HG03378 (cell line): ENCODE results near the gene GFM1.

Experiments
- ATAC-seq: cut with Tn5 transposase; IDR thresholded peaks from one replicate; pipeline ENCODE4 v1.9.1; 2021; ENCODE audit warnings: mild to moderate bottlenecking, moderate library complexity; ENCODE audit not compliant: unreplicated experiment

Gene GFM1

DNA sequence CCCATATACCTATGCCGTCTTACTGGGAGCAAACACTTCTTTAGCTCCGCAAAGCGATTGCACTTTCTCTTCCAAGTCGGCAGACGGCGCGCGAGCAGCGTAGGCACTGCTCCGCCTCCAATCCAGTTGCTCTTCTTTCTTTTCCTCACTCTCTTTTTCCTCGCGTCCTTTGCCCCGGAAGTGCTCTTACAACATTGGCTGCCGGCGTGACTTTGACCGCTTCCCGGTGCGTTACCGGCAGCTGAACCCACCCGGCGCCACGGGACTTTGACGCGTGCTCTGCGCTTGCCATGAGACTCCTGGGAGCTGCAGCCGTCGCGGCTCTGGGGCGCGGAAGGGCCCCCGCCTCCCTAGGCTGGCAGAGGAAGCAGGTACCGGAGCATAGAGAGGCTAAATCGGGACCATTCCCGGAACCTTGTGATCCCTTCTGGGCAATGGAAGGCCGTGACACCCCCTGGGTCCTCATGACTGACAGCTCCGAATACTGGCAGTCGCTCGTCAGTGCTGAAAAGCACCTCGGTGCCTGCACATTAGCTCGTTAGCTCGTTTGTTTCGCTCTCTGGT, at the start of gene GFM1:
Gene GFM1 (plus strand): TSS at position 183 of the 564 bp plus-strand sequence. CDS start 108 bp downstream, at position 291.
- peak; percentile 100 for ATAC-seq

DNA sequence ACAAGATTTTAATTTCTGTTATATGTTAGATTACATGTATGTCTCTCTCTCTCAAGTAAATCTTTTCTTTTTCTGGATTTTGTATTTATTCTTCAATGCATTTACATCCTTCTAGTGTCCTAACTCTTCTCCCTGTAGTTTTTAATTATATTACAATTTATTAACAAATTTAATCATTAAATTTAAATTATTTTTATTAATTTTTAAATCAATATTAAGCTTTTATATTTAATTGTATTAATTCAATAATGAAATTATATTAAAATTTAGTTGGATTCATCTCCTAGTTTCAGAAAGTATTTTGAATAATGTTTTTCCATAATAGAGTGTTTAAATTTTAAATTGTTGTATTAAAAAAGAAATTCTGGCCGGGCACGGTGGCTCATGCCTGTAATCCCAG, 43.5 kb upstream of the GFM1 start:
- ATAC-seq: no peak

DNA sequence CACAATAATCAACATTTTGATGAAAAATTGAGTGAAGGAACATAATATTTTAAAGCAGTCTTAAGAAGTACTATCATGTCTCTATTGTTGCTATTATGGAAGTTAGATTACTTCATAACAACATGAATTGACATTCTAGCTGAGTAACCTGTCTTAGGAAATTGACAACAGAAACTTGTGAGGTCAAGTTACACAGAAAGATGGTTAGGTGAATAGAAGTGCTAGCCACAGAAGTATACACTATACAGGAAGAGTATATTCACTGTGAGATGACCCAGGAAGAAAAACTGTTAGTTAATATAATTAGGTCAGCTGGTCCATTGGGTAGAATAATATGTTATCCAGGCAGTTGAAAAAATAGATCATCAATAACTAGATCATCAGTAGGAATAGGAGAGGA, 42.1 kb upstream of the GFM1 start:
- no peak for ATAC-seq

DNA sequence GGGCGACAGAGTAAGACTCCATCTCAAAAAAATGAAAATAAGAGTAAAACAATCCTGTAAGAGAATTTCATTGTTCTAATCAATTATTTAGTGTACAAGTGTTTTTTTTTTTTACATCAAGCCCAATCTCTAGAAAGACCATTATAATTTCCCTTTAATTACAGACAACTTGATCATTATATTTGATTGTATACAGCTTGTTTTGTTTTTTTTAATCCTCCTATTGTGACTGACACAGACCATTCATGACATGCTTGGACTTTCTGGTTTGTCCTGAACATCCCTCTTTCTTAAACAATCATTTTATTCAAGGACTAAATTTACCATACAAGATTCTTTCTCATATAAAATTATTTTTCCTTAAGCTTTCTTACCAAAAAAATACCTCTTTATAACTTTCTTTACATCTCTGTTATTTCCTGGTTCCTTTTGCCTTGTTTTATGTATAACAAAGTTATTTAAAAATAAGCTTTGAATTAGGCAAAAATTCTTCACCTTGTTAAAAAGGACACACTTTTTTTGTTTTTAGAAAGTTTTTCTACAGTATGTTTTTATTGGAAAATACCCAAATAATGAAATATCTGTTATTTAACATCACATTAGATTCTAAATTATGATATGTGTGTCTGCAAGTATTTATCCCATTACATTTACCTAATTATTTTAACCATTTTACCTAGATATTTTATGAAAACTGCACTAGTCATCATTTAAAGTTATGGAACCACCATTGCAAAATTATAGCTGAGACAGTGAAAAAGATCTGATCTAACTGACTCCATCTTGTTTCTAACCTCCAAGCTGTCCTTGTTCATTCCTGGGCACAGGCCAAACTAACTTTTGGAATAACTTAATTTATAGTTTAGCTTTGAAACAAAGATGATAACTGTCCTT, 26.1 kb upstream of the GFM1 start:
- no peak for ATAC-seq

DNA sequence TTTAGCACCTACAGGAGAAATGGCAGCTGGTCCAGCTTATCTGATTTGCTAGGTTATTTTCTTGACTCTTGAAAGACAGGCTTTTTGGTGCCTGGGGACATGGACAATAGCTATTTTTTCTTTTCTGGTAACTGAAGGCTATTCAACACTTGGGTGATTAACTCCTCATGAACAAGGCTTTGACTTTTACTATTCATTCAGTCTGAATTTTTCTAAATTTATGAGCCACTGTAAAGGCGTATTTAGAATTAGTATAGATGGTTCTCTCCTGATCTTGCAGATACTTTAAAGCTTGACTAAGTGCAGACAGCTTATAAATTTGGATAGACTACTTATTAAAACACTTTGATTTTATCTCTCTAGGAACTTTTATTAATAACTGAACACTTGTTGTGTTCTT, 18.4 kb upstream of the GFM1 start:
- ATAC-seq: no peak

DNA sequence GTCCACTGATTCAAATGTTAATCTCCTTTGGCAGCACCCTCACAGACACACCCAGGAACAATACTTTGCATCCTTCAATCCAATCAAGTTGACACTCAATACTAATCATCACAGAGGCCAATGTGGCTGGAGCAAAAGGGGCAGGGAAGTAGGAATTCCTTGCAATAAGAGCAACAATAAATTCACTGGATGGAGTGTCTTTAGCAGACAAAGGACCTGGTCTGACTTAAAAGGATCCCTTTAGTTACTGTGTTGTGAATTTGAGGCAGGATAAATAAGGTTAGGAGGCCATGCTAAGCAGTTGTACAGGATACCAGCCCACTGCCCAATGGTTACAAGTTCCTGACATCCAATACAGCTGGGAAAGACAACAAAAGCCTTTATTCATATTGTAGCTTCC, 12.3 kb upstream of the GFM1 start:
- ATAC-seq: no peak

DNA sequence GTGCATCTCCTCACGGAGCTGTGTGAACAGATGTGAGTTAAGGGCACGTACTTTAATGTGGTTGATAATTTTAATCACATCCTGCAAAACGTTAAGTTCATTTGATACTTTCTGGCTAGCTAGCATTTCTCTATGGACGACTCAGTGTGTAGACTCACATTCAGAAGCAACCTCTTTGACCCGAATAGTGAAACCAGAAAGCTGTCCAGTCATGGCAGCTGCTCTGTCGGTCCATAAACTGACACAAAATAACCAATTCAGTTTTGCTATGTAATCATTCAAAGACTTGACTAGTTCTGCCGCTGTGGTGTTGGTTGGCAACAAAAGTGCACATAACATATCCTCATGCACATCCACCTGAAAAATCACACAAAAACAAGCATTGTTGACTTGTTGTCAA, 3.7 kb upstream of the GFM1 start:
- no peak for ATAC-seq

DNA sequence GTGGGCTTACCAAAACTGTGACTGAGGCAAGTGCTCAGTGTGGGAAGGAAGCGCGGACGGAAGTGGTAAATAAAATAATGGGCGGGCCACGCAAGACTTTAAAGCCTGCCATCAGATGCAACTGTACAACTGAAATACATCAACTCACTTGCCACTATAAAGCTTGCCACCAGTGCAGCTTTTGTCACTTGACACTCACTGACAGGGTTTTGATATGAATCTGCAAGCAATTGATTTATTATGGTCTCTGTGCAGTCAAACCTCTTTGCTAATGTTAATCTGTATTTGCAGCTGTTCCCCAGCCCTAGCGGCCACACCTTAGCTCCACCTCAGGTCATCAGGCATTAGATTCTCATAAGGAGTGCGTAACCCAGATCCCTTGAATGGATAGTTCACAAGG, 2.3 kb upstream of the GFM1 start:
- ATAC-seq: no peak

DNA sequence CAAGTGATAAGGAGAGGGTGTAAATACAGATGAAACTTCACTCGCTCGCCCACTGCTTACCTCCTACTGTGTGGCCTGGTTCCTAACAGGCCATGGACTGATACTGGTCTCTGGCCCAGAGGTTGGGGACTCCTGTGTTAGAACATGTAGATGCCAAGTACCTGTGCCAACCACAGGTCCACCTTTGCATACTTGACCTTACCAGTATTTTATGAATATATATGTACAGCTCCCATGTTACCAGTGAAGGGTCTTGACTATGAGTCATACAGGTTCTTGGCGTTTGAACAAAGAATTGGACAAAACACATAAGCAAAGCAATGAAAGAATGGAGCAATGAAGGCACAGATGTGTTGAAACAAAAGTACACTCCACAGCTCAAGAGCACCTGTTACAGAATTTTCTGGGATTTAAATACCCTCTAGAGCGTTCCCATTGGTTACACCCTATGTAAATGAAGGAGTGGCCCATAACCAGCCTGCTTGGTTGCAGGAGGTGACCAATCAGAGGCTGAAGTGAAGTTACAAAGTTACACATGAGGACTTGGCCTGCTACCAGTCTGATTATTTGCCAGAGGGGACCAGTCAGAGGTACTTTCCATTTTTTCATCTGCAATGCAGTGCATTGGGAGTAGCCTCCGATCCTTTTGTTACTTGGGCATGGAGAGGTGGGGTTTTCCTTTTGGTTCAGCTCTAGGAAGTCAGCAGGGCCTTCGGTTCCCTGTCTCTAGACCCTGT, 1.7 kb upstream of the GFM1 start:
- ATAC-seq: no peak

DNA sequence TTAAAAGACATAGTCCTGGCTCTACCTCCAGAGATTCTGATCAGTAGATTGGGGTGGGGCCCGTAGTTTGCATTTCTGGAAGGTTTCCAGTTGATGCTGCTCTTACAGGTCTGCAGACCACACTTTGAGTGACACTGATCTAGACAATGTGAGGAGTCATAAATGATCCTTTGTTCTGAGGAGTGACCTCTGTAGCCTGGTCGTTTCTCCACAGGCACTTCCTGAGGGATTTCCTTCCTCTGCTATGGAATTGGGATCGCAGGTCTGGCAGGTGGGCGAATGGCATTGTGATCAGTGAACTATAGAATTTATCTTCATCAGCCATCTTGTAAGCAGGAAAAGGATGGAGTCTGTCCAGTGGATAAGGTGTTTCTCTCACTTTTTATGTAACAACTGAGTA, 5.5 kb downstream of the GFM1 start:
- ATAC-seq: no peak

DNA sequence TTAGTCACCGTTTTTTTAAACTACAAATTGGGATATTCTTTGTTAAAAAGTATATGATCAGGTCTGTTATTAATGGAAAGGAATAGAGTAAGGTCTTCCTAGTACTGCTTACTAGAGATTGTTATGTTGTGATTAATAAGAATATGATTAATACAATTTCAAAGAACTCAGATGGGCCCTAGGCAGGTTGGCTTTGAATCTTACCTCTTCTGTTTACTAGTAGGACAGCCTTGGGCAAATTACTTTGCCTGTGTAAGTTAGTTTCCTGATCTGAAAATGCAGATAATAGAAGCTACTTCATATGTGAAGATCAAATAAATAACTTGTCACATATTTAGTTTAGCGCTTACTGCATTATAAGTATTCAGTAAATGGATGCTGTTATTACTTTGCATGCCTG, 6.9 kb downstream of the GFM1 start:
- no peak for ATAC-seq

DNA sequence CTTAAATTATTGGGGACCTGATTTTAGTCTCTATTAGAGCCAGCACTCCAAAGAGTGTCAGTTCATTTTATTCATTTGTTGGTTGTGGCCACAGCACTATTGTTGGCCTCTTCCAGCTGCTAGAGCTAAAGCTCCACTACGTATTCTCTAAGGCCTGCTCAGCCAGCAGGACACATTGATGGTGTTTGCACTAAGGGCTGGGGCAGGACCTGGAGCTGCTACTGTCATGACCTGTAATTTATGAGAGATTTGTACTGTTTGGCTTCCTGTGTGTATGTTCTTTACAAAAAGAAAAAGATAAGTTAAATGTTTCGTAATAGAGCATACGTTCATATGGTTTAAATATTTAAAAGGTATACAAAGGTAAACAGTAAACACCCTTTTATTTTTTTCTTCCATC, 8.1 kb downstream of the GFM1 start:
- ATAC-seq: no peak

DNA sequence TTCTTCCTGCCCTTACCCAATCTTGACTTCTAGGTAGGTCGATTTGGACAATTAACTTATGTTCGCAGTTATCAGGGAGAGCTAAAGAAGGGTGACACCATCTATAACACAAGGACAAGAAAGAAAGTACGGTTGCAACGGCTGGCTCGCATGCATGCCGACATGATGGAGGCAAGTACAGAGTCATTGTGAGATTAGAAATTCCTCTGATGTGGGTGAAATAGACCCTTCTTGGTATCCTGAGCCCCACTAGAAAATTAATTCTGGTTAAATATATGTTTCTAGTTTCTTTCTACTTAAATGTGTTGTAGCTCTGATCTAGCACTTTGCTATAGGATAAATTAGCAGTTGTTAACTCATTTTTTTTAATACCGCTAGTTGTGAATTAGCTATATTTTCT, 14.6 kb downstream of the GFM1 start:
- no peak for ATAC-seq

DNA sequence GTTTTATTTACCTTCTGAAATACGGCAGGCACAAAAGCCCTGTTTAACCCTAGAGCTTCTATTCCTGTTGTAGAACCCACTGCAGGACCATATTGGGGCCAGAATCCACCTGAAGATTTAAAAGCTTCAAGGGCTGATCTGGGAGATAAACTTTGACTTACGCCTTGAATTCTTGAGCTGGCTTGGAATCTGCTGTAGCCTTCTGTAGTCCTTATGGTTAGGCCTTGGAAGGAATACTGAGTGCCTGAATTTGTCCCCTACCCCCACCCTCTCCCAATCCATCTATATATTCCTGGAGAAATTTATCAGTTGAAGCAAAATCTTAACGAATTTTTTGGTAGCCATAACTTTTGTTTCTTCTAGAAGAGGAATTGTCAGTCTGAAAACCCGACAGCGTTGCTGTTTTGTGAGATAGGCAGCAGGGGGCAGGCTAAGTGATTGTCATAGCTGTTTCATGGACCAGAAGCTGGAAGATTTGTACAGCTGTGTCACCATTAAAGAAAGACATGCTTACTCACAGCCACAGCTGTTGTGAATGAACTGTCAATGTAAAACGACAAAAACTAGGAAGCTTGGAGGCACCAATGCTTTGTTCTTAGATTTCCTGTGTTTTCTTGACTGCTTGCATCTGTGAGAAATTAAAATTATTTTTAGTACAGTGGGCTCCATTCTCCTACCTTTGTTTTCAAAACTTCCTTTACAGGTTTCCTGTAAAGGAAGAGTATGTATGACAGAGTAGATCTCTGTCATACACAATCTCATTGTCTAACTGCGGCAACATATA, 15.3 kb downstream of the GFM1 start:
- ATAC-seq: peak; percentile 86

DNA sequence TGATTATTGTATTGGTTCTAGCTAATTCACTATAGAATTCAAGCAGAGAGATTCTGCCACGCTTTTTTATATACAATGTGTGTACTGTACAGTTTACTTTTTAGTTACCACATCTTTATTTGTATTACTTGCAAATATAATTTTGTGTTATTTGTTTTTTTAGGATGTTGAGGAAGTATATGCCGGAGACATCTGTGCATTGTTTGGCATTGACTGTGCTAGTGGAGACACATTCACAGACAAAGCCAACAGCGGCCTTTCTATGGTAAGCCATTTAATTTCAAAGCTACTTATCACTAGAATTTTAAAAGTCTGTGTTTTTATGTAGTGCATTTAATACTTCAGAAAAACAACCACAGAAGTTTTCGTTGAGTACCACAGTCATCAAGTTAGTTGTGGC, 16.4 kb downstream of the GFM1 start:
- no peak for ATAC-seq

DNA sequence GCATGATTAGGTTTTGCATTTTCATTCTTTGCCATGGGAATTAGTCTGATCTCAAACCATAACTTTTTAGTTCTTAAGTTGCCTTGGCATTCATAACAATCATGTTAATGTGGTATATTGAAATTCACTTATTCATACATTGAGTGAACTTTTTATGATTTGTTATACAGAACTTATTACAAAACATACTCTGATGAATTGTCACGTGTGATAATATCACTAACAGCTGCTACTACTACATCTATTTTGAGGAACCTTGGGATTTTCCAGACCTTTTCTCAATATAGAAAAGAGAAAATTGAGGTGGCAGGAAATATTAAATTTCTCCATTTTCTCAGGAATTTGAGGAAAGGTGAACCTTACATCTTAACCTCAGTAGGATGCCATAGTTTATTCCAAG, 18.9 kb downstream of the GFM1 start:
- ATAC-seq: no peak

DNA sequence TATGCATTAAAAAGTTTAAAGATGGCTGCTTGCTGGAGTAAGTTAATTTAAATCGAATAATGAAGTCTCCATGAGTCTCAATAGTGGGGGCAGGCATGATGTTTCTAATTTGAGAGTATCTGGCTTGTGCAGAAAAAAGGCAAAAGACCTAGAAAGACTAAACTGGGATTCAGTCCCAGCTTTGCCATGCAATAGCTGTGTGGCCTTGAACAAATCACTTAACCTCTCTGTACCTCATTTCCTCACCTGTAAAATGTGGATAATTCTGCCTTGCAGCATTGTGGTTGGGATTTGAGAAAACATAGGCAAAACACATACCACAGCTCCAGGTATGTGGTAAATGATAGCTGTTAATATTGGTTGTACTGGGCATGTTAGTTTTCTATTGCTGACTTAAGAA, 19.5 kb downstream of the GFM1 start:
- ATAC-seq: no peak

DNA sequence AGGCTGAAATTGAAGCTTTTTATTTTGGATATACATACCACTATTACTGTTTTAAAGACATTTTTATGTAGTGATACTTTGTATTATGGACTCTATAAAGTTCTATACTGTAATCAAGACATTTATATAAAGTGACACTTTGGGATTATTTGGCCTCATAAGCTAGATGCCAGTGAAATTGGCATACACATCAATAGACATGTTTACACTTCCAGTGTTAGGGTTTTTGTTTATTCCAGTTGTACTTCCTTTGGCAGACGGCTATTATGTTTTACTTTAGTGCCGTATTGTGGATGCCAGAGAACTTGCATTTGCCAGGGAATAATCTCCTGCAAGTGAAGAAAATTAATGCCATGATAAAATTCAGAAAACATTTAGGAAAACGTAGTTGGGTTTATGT, 22.1 kb downstream of the GFM1 start:
- ATAC-seq: no peak

DNA sequence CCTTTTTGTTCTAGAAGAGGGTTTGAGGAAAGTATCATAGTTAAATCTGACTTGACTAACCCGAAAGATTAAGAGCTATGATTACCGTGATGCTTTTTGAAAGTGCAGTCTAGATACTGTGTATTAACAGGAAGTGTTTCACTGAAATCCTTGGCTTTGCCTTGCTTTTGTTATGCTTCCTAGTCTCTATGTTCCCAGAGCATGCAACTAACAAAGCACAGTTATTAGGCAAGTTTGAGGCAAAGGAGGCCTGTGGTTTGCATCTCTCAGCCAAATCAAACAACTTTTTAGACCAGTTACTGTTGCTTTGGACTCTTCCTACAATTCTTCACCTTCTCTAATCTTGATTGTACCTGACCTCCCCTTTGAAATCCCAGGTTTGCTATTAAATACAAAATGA, 24.2 kb downstream of the GFM1 start:
- no peak for ATAC-seq

DNA sequence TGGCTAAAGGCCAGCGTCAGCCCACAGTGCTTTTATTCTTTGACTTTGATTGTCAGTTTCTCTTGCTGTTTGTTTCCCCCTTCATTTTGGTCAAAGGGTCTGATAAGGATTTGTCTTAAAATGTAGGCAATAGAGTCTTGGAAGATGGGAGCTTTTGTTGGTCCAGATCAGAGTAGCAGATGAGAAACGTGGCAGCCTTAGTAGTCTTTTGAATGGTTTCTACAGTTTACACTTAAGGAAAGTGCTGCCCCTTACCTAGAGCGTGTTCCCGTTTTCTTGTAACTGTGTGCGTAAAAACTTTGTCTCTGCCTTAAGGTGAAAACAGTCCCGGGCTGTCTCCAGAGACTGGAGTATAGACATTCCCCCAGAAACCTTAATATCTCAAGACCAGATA, 27.5 kb downstream of the GFM1 start:
- no peak for ATAC-seq
